ENCODE data around the gene ROR1. TPM values are rescaled to one million over a fixed set of nuclear protein-coding genes. Genes with fewer than 3 reads are reported as not detected.

The ROR1 gene
- total and polyA plus RNA-seq, 3 donors from 2014 or later = 3.3 to 5.1 (median 4.6) TPM

GRCh38 chr1:64176659-64177058, 402.8 kb downstream of the ROR1 start:
- intact Hi-C loops (cut with DNase I; ENCODE audit: low total_unique reads) = no loop called here
- no peak for DNase-seq

GRCh38 chr1:64179588-64179987, 405.8 kb downstream of the ROR1 start:
- intact Hi-C loops (cut with DNase I; ENCODE audit: low total_unique reads) = no loop called here
- no peak for DNase-seq
- Histone ChIP-seq H3K27me3 (no peaks in the 10 kb centered on the region), H3K4me3 (no peak overlapping the region), H3K9me3 (no peaks in the 10 kb centered on the region), H3K4me1 (peaks cover 8% of the 10 kb centered on the region), H3K36me3 (ENCODE audit: low read depth, missing control alignments) (no peaks in the 10 kb centered on the region), H3K27ac (no peak overlapping the region)
- WGBS, 2 donors = 88 to 89% methylated on average over 4 of the region's 4 CpGs
- no peak for TF ChIP-seq CTCF (IDR thresholded peaks at IDR 0.05)
- no peak for TF ChIP-seq POLR2A (IDR thresholded peaks at IDR 0.05)

More at GRCh38 chr1:64176659-64177058, 402.8 kb downstream of the ROR1 start:
- no peak overlapping the region for H3K27ac ChIP-seq
- no peak overlapping the region for H3K4me3 ChIP-seq
- peaks cover 6% of the 10 kb centered on the region for H3K4me1 ChIP-seq
- no peaks in the 10 kb centered on the region for H3K36me3 ChIP-seq (ENCODE audit: low read depth, missing control alignments)
- WGBS, 2 donors = 87 to 90% methylated on average over 3 of the region's 3 CpGs
- no peaks in the 10 kb centered on the region for H3K27me3 ChIP-seq
- TF ChIP-seq POLR2A (IDR thresholded peaks at IDR 0.05) (no peak), CTCF (IDR thresholded peaks at IDR 0.05) (no peak)
- H3K9me3 ChIP-seq = no peaks in the 10 kb centered on the region

GRCh38 chr1:64182207-64182606, 408.4 kb downstream of the ROR1 start:
- H3K9me3 ChIP-seq = no peaks in the 10 kb centered on the region
- no peak for DNase-seq
- peaks cover 8% of the 10 kb centered on the region for H3K4me1 ChIP-seq
- WGBS, 2 donors = 84 to 94% methylated on average over 2 of the region's 2 CpGs
- intact Hi-C loops (cut with DNase I; ENCODE audit: low total_unique reads) = no loop called here
- H3K27ac ChIP-seq = no peak overlapping the region
- no peaks in the 10 kb centered on the region for H3K27me3 ChIP-seq
- TF ChIP-seq CTCF (IDR thresholded peaks at IDR 0.05) (no peak), POLR2A (IDR thresholded peaks at IDR 0.05) (no peak)
- no peaks in the 10 kb centered on the region for H3K36me3 ChIP-seq (ENCODE audit: low read depth, missing control alignments)
- H3K4me3 ChIP-seq = no peak overlapping the region

GRCh38 chr1:64183395-64184002, 409.7 kb downstream of the ROR1 start:
- Histone ChIP-seq H3K36me3 (ENCODE audit: low read depth, missing control alignments) (no peaks in the 10 kb centered on the region), H3K27me3 (no peaks in the 10 kb centered on the region), H3K4me3 (no peak overlapping the region), H3K9me3 (no peaks in the 10 kb centered on the region), H3K4me1 (peaks cover 8% of the 10 kb centered on the region), H3K27ac (no peak overlapping the region)
- intact Hi-C loops (cut with DNase I; ENCODE audit: low total_unique reads) = no loop called here
- no peak for DNase-seq
- TF ChIP-seq CTCF (IDR thresholded peaks at IDR 0.05) (no peak), POLR2A (IDR thresholded peaks at IDR 0.05) (no peak)
- WGBS, 2 donors = 39% methylated on average over 5 of the region's 5 CpGs

GRCh38 chr1:64184003-64184440, 410.2 kb downstream of the ROR1 start:
- Histone ChIP-seq H3K27me3 (no peaks in the 10 kb centered on the region), H3K4me1 (peaks cover 8% of the 10 kb centered on the region), H3K36me3 (ENCODE audit: low read depth, missing control alignments) (no peaks in the 10 kb centered on the region), H3K27ac (no peak overlapping the region), H3K4me3 (no peak overlapping the region), H3K9me3 (no peaks in the 10 kb centered on the region)
- intact Hi-C loops (cut with DNase I; ENCODE audit: low total_unique reads) = no loop called here
- TF ChIP-seq CTCF (IDR thresholded peaks at IDR 0.05) (no peak), POLR2A (IDR thresholded peaks at IDR 0.05) (no peak)
- WGBS, 2 donors = 57 to 59% methylated on average over 5 of the region's 5 CpGs
- DNase-seq = no peak

Measured in testis (tissue), 3 donors.